ENCODE measurements around the gene EIF4G3. TPM values are rescaled to one million over a fixed set of nuclear protein-coding genes. Genes with fewer than 3 reads are reported as not detected.

EIF4G3 gene
- total RNA-seq, 1 experiment from 2014 or later, result 72.0 TPM

GRCh38 chr1:20829531-20829930 is 347.2 kb downstream of the EIF4G3 start:
- H3K27me3 ChIP-seq (ENCODE audit: insufficient read depth, low read length), result no peaks in the 10 kb centered on the region
- H3K27ac ChIP-seq (ENCODE audit: insufficient read length, low read depth, low read length), result no peak overlapping the region
- no peak for DNase-seq
- H3K9me3 ChIP-seq (ENCODE audit: control insufficient read depth, low read depth, low read length), result no peaks in the 10 kb centered on the region
- no peak overlapping the region for H3K4me2 ChIP-seq (ENCODE audit: insufficient read depth, insufficient read length, low read length)
- no peak overlapping the region for H3T11ph ChIP-seq (ENCODE audit: low read length)
- no peak overlapping the region for H3K14ac ChIP-seq (ENCODE audit: insufficient read depth, low read length)
- H2BK5ac ChIP-seq (ENCODE audit: insufficient read length, low read length), result no peak overlapping the region
- no peak overlapping the region for H3K9ac ChIP-seq (ENCODE audit: extremely low read depth, insufficient read length, low read length)
- no peaks in the 10 kb centered on the region for H3K79me2 ChIP-seq (ENCODE audit: insufficient read depth, low read length)
- Mint-ChIP-seq H3K27me3 (ENCODE audit: low read depth) (no peaks in the 10 kb centered on the region), H3K27ac (no peak overlapping the region), H3K36me3 (ENCODE audit: insufficient read depth in 1 of 3, low read depth in 3 of 3) (peaks cover 13 to 34% (median 23%) of the 10 kb centered on the region in 3 experiments; a peak in 6 of 7 replicates), H3K4me3 (no peak overlapping the region), H3K4me1 (no peaks in the 10 kb centered on the region), H3K9me3 (peaks cover 0 to 2% of the 10 kb centered on the region in 2 experiments; a peak in 4 of 5 replicates)
- H3K56ac ChIP-seq (ENCODE audit: insufficient read length, low read depth, low read length), result no peak overlapping the region
- no peak overlapping the region for H2BK120ac ChIP-seq (ENCODE audit: low read depth, low read length, poor library complexity, severe bottlenecking)
- H3K4me1 ChIP-seq (ENCODE audit: insufficient read depth, low read length), result no peaks in the 10 kb centered on the region
- TF ChIP-seq CTCF (conservative IDR thresholded peaks at IDR 0.05), result no peak
- H2BK15ac ChIP-seq (ENCODE audit: low read depth, low read length), result no peak overlapping the region
- no peaks in the 10 kb centered on the region for H3K79me1 ChIP-seq (ENCODE audit: insufficient read depth, low read depth, low read length, poor library complexity, severe bottlenecking)
- no peak overlapping the region for H2BK12ac ChIP-seq (ENCODE audit: insufficient read length, low read depth, low read length)
- H2AK5ac ChIP-seq (ENCODE audit: insufficient read length, low read length), result no peak overlapping the region
- no peak overlapping the region for H3K4ac ChIP-seq (ENCODE audit: low read depth, low read length)
- H4K20me1 ChIP-seq (ENCODE audit: control insufficient read depth, insufficient read depth, insufficient read length), result no peaks in the 10 kb centered on the region
- no peak overlapping the region for H2AFZ ChIP-seq (ENCODE audit: low read length)
- no peaks in the 10 kb centered on the region for H3K23me2 ChIP-seq (ENCODE audit: insufficient read length, low read depth, low read length, poor library complexity, severe bottlenecking)
- no peak overlapping the region for H4K91ac ChIP-seq (ENCODE audit: insufficient read length, low read depth, low read length)
- H2BK20ac ChIP-seq (ENCODE audit: low read depth, low read length, poor library complexity, severe bottlenecking), result no peak overlapping the region
- H4K8ac ChIP-seq (replicated peaks; ENCODE audit: insufficient read length, low read depth, low read length), result no peak overlapping the region
- no CpG with 5 or more reads among the region's 1 CpG for WGBS (ENCODE audit: extremely low coverage, insufficient read length, low lambda C conversion rate)
- no peak overlapping the region for H4K5ac ChIP-seq (ENCODE audit: insufficient read length, low read depth, low read length)
- no peak overlapping the region for H3K23ac ChIP-seq (ENCODE audit: insufficient read length, low read depth, low read length)
- H3K18ac ChIP-seq (ENCODE audit: insufficient read length, low read depth, low read length), result no peak overlapping the region
